ENCODE data around the gene RXRG.

The RXRG gene

GRCh38 chr1:165435801-165436200 is 9.1 kb downstream of the RXRG start:
- DNase-seq (ENCODE audit: low spot score), result no peak
- no peak for TF ChIP-seq CTCF (IDR thresholded peaks at IDR 0.05; ENCODE audit: borderline replicate concordance, control extremely low read depth, extremely low read depth, insufficient read depth, missing control alignments)
- in situ Hi-C loops (cut with MboI; ENCODE audit: low sequenced_read_pairs, unreplicated experiment), result no loop called here

- in situ Hi-C loops (cut with MboI; ENCODE audit: low sequenced_read_pairs, unreplicated experiment), result no loop called here
- no peak for DNase-seq (ENCODE audit: low spot score)
- TF ChIP-seq CTCF (IDR thresholded peaks at IDR 0.05; ENCODE audit: borderline replicate concordance, control extremely low read depth, extremely low read depth, insufficient read depth, missing control alignments), result no peak
These were observed 10.6 kb downstream of the RXRG start for GRCh38 chr1:165434281-165434680.

- no peak for DNase-seq (ENCODE audit: low spot score)
- no peak for TF ChIP-seq CTCF (IDR thresholded peaks at IDR 0.05; ENCODE audit: borderline replicate concordance, control extremely low read depth, extremely low read depth, insufficient read depth, missing control alignments)
- in situ Hi-C loops (cut with MboI; ENCODE audit: low sequenced_read_pairs, unreplicated experiment), result no loop called here
These were observed 13.8 kb downstream of the RXRG start for GRCh38 chr1:165431079-165431478.

- no peak for DNase-seq (ENCODE audit: low spot score)
- in situ Hi-C loops (cut with MboI; ENCODE audit: low sequenced_read_pairs, unreplicated experiment), result no loop called here
- no peak for TF ChIP-seq CTCF (IDR thresholded peaks at IDR 0.05; ENCODE audit: borderline replicate concordance, control extremely low read depth, extremely low read depth, insufficient read depth, missing control alignments)
These were observed 18.2 kb downstream of the RXRG start for GRCh38 chr1:165426745-165427144.

- in situ Hi-C loops (cut with MboI; ENCODE audit: low sequenced_read_pairs, unreplicated experiment), result no loop called here
- no peak for TF ChIP-seq CTCF (IDR thresholded peaks at IDR 0.05; ENCODE audit: borderline replicate concordance, control extremely low read depth, extremely low read depth, insufficient read depth, missing control alignments)
These were observed 19.3 kb downstream of the RXRG start for GRCh38 chr1:165425621-165426020.

GRCh38 chr1:165424454-165425216 is 20.3 kb downstream of the RXRG start:
- in situ Hi-C loops (cut with MboI; ENCODE audit: low sequenced_read_pairs, unreplicated experiment), result no loop called here
- no peak for TF ChIP-seq CTCF (IDR thresholded peaks at IDR 0.05; ENCODE audit: borderline replicate concordance, control extremely low read depth, extremely low read depth, insufficient read depth, missing control alignments)
- DNase-seq (ENCODE audit: low spot score), result no peak

More at GRCh38 chr1:165425621-165426020, 19.3 kb downstream of the RXRG start:
- DNase-seq (ENCODE audit: low spot score), result no peak
